ENCODE data around the gene HNRNPD.

DNA sequence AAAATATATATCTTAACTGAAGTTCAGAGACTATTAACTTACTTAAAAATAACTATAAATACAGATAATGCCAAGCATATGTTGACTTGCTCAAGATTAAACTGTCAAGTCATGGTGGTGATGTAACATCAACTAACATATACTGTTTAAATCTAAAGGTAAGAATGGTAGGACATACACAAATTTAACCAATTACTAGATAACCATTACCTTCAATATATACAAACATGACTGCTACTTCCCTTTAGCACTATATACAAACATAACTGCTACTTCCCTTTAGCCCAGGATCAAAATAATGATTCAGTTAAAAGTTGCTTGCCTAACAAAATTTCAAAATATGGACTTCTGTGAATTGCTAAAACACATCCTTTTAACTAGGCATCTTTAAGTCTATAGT, 14.9 kb downstream of the HNRNPD start:
- TF ChIP-seq ZNF425 (CRISPR knock-in tag; conservative IDR thresholded peaks at IDR 0.05) (no peak), CTCF (IDR thresholded peaks at IDR 0.05) (no peak)
- TF ChIP-seq, protein P1, sequence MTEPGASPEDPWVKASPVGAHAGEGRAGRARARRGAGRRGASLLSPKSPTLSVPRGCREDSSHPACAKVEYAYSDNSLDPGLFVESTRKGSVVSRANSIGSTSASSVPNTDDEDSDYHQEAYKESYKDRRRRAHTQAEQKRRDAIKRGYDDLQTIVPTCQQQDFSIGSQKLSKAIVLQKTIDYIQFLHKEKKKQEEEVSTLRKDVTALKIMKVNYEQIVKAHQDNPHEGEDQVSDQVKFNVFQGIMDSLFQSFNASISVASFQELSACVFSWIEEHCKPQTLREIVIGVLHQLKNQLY (CRISPR knock-in tag; IDR thresholded peaks at IDR 0.05), result no peak

Measured in WTC11 (cell line).